D721Med (cell line): Measurements from ENCODE around the gene KCNAB3.
A peak's percentile ranks its signal among the peaks of the same experiment; 100 is the strongest.

ENCODE experiments used
- DNase-seq: peaks from one replicate; pipeline ENCODE4 v3.0.0; 2011; ENCODE audit warnings: low spot score; ENCODE audit not compliant: insufficient read length
- FAIRE-seq: peaks from 2 replicates; lab custom pipeline; 2011; peaks lifted over from hg19 to GRCh38; lab: Jason Lieb, UNC
- TF ChIP-seq, protein P1 (sequence below): IDR thresholded peaks from 2 replicates; pipeline ENCODE4 v1.5.1; 2012; ENCODE audit warnings: mild to moderate bottlenecking, control low read depth; ENCODE audit not compliant: insufficient read depth; ENCODE audit errors: missing control alignments

Gene KCNAB3

DNA sequence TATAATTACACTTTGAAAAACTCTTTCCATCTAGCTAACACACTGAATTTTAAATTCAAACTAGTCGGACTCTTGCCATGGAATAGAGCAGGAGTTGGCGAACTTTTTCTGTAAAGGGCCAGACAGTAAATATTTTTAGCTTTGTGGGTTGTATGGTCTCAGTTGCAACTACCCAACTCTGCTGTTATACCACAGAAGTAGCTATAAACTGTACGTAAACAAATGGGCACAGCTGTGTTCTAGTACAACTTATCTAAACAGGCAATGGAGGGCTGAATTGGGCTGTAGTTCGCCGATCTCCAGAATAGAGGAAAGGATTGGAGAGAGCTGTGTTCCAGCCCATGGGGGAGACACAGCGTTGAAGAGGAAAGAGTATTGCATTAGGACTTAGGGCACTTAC is 11.1 kb upstream of the KCNAB3 start:
- FAIRE-seq, result no peak
- TF ChIP-seq, protein P1, sequence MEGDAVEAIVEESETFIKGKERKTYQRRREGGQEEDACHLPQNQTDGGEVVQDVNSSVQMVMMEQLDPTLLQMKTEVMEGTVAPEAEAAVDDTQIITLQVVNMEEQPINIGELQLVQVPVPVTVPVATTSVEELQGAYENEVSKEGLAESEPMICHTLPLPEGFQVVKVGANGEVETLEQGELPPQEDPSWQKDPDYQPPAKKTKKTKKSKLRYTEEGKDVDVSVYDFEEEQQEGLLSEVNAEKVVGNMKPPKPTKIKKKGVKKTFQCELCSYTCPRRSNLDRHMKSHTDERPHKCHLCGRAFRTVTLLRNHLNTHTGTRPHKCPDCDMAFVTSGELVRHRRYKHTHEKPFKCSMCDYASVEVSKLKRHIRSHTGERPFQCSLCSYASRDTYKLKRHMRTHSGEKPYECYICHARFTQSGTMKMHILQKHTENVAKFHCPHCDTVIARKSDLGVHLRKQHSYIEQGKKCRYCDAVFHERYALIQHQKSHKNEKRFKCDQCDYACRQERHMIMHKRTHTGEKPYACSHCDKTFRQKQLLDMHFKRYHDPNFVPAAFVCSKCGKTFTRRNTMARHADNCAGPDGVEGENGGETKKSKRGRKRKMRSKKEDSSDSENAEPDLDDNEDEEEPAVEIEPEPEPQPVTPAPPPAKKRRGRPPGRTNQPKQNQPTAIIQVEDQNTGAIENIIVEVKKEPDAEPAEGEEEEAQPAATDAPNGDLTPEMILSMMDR, result no peak
- DNase-seq, result no peak

DNA sequence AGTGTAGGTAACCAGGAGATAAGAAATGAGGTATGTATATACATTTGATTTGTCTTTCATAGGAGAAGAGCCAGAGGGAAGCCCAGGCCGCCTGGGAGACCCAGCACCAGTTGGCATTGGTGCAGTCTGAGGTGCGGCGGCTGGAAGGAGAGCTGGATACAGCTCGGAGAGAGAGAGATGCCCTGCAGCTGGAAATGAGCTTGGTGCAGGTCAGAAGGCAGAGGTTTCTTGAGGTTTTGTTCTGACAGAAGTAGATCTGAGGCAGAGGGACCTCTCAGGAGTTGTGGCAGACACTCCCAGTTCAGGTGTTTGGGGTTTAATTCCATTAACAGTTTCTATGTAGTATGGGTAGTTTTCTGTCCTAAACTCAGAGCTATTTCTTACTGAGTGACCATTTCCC is 10.4 kb upstream of the KCNAB3 start:
- TF ChIP-seq, protein P1, result no peak
- FAIRE-seq (no peak), DNase-seq (no peak)

DNA sequence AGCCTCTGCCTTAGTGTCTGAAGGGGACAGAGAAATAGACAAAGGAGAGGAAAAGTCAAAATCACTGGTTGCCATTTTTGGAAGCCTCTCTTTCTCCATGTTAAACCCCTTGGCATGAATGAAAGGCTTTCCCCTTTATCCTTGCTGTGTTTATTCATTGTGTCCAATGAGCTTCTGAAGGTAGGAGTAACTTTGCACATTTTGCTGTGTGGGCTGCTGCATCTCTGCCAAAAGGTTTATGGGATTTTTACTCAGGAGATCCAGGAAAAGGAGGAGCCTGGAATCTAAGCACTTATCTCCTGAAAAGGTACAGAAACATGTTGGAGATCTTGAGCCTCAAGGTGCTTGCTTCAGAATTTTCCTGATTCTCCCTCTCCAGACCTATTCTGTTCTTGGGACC is 6.2 kb upstream of the KCNAB3 start:
- TF ChIP-seq, protein P1, result no peak
- DNase-seq (no peak), FAIRE-seq (no peak)

DNA sequence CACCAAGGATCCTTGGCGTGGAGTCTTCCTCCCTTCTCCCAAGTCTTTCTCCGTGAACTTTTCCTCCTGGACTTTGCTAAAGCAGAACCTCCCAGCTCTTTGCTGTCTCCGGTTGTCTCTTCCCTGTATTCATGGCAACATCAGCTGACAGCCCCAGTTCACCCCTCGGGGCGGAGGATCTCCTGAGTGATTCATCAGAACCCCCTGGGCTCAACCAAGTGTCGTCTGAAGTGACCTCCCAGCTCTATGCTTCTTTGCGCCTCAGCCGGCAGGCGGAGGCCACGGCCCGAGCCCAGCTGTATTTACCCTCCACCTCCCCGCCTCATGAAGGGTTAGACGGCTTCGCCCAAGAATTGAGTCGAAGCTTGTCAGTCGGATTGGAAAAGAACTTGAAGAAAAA is 3.3 kb upstream of the KCNAB3 start:
- TF ChIP-seq, protein P1, result no peak
- FAIRE-seq (no peak), DNase-seq (no peak)

DNA sequence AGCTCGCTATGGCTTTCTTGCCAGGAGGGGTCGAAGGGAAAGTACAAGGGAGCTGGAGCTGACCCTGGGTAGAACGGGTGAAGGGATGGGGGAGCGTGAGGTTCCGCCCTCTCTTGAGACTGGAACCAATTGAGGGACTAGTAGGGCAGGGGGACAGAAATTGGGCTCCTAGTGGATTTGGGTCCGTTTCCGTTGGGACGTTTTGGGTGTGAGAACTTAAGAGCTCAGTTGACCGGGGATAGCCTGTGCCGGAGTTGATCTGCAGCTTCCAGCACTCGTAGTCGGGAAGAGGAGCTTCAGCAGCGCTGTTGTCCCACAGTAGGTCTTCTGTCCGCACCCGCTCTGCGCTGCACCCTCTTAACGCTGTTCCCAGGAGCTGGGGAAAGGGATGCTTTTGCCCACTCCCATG is 2.8 kb upstream of the KCNAB3 start:
- TF ChIP-seq, protein P1, result no peak
- no peak for DNase-seq
- FAIRE-seq, result no peak

DNA sequence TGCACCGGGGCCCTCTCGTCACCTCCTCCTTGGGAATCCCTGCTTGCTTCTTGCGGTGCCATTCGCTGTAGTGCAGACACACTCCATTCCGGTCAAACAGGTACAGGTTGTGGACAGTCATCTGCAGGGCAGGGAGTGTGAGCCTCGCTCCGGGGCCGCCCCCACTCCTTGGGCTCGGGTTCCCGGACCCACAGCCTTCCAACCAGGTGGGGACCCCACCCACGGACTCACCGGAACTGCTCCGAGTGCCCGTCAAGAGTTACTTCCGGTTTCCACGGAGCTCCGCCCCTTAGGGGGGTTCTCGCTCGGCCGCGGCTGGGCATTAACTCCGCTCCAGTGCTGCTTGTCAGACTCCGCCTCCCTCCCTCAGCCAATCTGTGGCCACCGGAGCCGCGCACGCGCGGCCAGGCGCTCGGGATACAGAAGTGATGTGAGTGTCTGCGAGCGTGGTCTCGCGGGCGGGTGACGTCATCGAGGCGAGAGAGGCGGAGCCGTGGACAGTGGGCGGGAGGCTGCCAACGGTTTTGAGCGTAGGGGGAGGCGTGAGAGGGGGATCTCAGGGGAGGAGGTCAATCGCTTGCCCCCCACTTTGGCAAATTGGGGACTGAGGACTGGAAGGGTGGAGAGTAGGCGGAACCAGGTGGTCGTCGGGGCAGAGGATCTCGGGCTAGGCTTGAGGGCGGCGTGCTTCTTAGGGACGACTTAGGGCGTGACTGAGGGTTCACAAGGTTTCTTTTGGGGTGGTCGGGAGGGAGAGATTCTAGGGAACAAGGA is 2.2 kb upstream of the KCNAB3 start, which contains the start of the genes CNTROB and TRAPPC1:
Gene CNTROB, plus strand, starts transcription at position 498 of the 774 bp plus-strand sequence. CDS start 874 bp downstream, outside the sequence.
Gene TRAPPC1, minus strand, starts transcription at position 238 of the 774 bp plus-strand sequence. Its CDS starts 117 bp downstream, at position 121.
- TF ChIP-seq, protein P1, result no peak
- FAIRE-seq, result no peak
- DNase-seq, result peak; percentile 98
